Astrocyte of the hippocampus (primary cell): ENCODE results near the gene ITGA5.
A peak's percentile ranks its signal among the peaks of the same experiment; 100 is the strongest.

Experiments used
- DNase-seq: peaks from one replicate; pipeline ENCODE4 v3.0.0; 2011; ENCODE audit warnings: low read depth, low spot score

Gene ITGA5

GRCh38 chr12:54430471-54431069 lies 11.5 kb upstream of the ITGA5 start:
- DNase-seq, result no peak

- no peak for DNase-seq
Measured at GRCh38 chr12:54429014-54429471, 10.0 kb upstream of the ITGA5 start.

- DNase-seq, result no peak
Measured at GRCh38 chr12:54428050-54429013, 9.3 kb upstream of the ITGA5 start.

GRCh38 chr12:54427106-54427505 lies 8.0 kb upstream of the ITGA5 start:
- no peak for DNase-seq

DNA sequence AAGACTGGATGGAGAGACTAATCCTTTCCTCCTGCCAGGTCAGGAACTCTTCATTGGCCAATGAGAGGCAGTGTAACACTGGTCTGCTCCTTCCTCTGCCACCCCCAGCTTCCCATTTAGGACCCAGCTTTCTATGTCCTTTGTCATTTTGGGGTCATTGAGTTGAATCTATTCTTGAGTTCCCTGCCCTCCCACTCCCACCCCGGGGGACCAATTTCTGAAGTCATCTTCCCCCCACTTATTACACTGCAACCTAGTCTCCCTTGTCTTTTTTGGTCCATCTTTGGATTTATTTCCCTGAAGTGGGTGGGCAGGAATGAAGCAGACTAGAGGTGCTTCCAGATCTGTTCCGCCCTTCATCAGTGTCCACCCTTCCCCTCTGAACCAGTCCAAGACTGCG lies 7.6 kb upstream of the ITGA5 start:
- DNase-seq, result no peak

DNA sequence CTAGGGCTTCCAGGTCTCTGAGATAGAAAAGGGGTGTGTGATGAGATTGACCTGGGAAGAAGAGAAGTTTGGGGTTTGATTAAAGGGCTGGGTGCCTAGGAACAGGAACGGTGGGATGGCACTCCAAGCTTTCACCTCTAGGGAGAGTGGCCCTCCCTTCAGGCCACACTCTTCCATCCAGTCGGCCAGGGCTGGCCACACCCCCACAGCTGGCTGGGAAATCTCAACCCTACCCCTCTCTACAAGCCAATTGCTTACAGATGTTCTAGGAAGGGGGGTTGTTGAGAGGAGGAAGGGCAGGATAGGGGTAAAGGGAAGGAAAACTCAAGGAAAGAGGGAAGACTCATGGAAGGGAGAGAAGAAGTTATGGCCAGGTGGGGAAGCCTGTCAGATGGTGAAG lies 6.6 kb upstream of the ITGA5 start:
- DNase-seq, result no peak

DNA sequence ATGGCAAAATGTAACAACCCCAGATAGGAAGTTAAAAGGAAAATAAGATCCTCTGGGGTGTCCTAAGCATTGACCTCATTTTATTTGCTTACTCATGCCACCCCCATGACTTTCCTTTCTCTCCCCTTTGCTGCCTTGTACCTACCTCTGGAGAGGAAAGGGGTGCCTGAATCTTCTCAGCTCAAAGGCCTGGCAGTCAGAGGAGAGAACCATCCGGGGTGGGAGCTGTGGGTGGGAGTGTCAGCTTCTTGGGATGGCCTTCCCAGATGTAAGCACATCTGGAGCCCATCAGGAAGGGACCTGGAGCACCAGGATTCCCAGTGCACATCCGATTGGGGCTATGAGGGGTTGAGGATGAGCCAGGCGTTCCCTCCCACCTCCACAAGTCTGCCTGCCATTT lies 5.2 kb upstream of the ITGA5 start:
- no peak for DNase-seq

DNA sequence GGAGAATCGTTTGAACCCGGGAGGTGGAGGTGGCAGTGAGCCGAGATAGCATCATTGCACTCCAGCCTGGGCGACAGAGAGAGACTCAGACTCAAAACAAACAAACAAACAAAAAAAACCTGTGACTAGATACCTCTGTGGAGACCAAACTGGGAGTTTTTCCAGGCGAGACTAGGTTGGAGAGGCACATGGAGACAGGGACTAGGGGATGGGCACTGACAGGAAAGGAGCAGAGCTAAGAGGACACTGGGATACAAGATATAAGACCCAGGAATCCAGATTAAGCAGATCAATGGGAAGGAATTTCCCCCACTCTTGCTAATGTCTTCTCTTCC lies 4.7 kb upstream of the ITGA5 start:
- DNase-seq, result no peak

- DNase-seq, result no peak
Measured at GRCh38 chr12:54421879-54422250, 2.8 kb upstream of the ITGA5 start.

- DNase-seq, result no peak
Measured at GRCh38 chr12:54421175-54421878, 2.3 kb upstream of the ITGA5 start.

DNA sequence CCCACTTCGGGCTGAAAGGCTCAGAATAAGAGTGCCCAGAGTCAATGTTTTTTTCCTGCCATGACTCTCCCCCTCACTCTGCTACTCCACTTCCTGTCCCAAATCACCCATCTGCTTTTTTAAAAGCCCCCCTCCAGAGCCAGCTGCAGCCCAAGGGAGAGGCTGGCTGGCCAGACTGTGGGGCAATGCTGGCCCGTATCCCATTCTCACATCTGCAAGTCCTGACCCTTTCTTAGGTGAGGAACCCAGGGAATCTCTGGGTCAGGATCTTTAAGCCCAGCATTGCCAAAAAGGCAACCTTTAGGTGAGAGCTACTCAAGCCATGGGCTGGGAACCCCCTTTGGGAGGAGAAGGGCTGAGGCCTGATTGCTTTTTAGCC lies 1.7 kb upstream of the ITGA5 start:
- DNase-seq, result no peak

GRCh38 chr12:54418441-54419087 lies 502 bp downstream of the ITGA5 start:
- DNase-seq, result no peak

DNA sequence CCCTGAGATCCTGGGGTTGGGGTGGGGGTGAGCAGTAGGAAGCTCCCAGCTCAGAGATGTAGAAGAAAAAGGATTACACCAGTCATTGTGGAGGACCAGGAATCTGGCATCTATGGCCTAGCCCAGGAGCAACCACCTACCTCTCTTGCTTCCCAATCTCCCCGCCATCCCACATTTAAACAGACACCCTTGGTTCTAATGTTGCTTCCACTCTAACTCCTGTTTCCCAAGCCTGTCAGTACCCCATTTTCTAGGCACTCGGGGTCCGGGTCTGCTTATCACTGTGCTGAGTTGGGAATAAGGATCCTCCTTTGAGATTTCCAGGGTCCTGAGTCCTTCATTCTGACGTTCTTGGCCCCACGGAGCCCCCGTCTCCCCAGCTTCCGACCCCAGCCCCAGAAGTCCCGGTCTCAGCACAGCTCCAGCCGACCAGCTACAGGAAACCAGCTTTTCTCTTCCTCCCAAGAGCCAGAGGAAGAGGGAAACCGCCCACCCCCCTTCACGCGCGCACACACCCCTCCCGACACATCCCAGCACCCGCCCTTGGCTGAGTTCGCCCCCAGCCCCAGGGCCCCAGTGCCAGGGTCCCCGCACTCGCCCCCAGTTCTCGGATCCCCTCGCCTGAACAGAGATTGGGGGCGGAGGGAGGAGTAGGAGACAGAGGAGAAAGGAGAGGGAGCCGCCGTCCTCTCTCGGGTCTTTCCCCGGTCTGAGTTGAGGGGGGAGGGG lies 1.2 kb downstream of the ITGA5 start:
- peak; percentile 50 for DNase-seq

GRCh38 chr12:54416687-54417603 lies 2.1 kb downstream of the ITGA5 start:
- no peak for DNase-seq

- DNase-seq, result no peak
Measured at GRCh38 chr12:54415221-54415929, 3.7 kb downstream of the ITGA5 start.

DNA sequence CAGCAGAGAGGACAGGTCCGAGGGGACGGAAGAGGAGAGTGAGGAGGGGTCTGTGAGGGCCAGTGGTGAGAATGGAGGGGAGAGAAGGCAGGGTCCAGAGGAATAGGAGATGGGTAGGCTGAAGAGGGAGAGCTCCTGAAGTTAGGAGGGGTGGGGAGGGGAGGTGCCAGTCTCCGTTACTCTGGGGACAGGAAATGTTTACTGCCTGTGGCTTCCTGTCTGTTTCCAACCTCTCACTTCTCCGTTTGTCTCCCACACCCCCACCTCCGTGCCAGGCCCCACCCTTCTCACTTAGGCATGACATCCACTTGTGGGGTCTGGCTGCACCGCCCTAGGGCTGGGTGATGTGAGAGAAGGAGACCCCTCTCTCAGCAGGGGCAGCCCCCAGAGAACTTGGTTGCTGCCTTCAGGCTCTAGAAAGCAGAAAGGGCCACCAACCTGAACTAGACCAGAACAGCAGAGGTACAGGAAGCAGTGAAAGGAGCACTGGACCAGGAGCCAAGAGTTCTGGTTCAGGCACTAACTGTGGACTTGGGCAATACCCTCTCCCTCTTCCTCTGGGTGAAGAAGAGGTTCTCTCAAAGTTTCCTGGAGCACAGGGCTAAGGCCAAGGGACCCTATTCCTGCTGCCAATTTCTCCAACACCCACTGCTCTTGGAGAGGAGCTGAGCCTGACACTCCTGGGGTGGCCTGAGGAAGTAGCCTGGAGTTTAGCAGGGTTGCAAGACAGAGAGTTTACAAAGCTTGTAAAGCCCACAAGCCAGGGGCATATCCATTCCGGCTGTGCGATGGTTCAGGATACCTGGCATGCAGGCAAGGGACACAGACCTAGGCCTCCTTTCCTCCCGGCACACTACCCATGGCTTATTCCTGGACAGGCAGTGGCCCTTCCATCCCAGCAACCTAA lies 5.5 kb downstream of the ITGA5 start:
- DNase-seq, result no peak

GRCh38 chr12:54412786-54413185 lies 6.3 kb downstream of the ITGA5 start:
- no peak for DNase-seq

DNA sequence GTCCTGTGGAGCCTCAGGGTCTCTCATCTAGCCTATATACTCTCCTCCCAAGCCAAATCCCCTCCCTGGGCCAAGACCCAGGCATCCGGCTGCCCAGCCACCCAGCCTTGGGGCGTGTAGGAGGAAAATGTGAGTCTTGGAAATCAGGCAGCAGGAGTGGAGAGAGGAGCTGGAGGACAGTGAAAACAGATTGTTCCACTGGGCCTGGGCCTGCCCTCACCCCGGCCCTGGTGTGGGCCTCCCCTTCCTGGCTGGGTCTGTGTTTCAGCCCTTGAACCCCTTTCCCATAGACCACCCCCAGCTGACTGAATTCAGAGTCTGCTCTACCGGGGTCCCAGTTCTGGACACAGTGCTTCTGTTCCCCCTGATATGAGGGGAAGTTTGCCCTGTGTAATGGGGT lies 6.7 kb downstream of the ITGA5 start:
- no peak for DNase-seq
